Tibial nerve (tissue), 4 donors: ENCODE measurements around the gene TGFA. TPM values are rescaled to one million over a fixed set of nuclear protein-coding genes. Genes with fewer than 3 reads are reported as not detected.

Experiments used
- DNase-seq, 2 donors: peaks; one replicate each; pipeline ENCODE4 v3.0.0-alpha.2; 2019; ENCODE audit warnings: low spot score in 2 of 2
- H3K27ac ChIP-seq, 4 donors: fragments of 200-600 bp; sonication (generic) in 3 of 4; one replicate each; pipeline ENCODE4 v1.5.1; 2017 to 2019; ENCODE audit warnings: mild to moderate bottlenecking in 1 of 4
- H3K27me3 ChIP-seq, 2 donors: fragments of 200-600 bp; sonication (generic) in 1 of 2; one replicate each; pipeline versions ENCODE4 v1.5.1 to v1.6.0; 2017 to 2019
- H3K36me3 ChIP-seq, 3 donors: fragments of 200-600 bp; sonication (generic); one replicate each; pipeline ENCODE4 v1.5.1; 2018 to 2019
- H3K4me1 ChIP-seq, 4 donors: fragments of 200-600 bp; sonication (generic) in 3 of 4; one replicate each; pipeline ENCODE4 v1.5.1; 2017 to 2019
- H3K4me3 ChIP-seq, 4 donors: fragments of 200-600 bp; sonication (generic) in 3 of 4; one replicate each; pipeline ENCODE4 v1.5.1; 2017 to 2019; ENCODE audit warnings: mild to moderate bottlenecking in 1 of 4, moderate library complexity in 1 of 4
- H3K9me3 ChIP-seq, 4 donors: fragments of 200-600 bp; sonication (generic) in 3 of 4; one replicate each; pipeline ENCODE4 v1.5.1; 2017 to 2019
- EP300 ChIP-seq, 2 donors: sonication (generic); formaldehyde crosslinking; IDR thresholded peaks; one replicate each; pipeline ENCODE4 v1.6.1; 2017; ENCODE audit warnings: antibody characterized with exemption in 2 of 2, mild to moderate bottlenecking in 1 of 2
- POLR2A ChIP-seq, 2 donors: fragments of 450-650 bp; IDR thresholded peaks; one replicate each; pipeline ENCODE4 v1.6.1; 2017; ENCODE audit warnings: antibody characterized with exemption in 2 of 2, mild to moderate bottlenecking in 2 of 2, moderate library complexity in 2 of 2
- WGBS, 2 donors: methylation state at CpG; one replicate each; pipeline ENCODE4 v1.1.5; 2018; 5-methylcytosine and 5-hydroxymethylcytosine counted together
- total RNA-seq, 4 donors: library from RNA; depleted of rRNA; stranded (reverse); fragments of >200 nt; gene quantifications; one replicate each; pipeline ENCODE4 v1.1.0, GENCODE V29; 2016
- TF ChIP-seq, protein P1 (sequence below), 5 experiments: fragments of 200-600 bp in 3 of 5; fragments of 450-650 bp in 2 of 5; sonication (generic) in 3 of 5; IDR thresholded peaks; one replicate each; pipeline ENCODE4 v1.5.1; 2016 to 2019; ENCODE audit warnings: antibody characterized with exemption in 5 of 5, mild to moderate bottlenecking in 3 of 5, moderate library complexity in 2 of 5

Gene TGFA
- total RNA-seq, 4 donors from 2014 or later = 3.0 to 12.6 (median 9.6) TPM

DNA sequence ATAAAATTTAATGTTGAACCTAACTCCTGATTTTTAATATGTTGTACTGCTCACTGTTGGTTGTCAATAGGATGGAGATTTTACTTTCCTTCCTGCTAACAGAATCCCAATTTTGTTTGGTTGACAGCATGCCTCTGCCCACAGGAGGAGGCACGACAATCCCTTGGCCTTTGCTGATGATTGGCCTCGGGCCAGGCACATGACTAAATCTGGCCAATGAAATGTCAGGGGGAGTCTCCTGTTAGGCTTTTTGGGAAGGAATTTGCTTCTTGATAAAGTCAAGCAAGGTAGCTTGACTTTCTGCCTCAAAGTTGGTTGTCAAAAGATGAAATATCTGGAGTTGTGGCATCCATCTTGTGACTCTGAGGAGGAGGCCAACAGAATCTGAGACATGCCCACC, 6.8 kb upstream of the TGFA start:
- TF ChIP-seq EP300 (IDR thresholded peaks at IDR 0.05) = no peak
- no peak for TF ChIP-seq POLR2A (IDR thresholded peaks at IDR 0.05)
- TF ChIP-seq, protein P1, sequence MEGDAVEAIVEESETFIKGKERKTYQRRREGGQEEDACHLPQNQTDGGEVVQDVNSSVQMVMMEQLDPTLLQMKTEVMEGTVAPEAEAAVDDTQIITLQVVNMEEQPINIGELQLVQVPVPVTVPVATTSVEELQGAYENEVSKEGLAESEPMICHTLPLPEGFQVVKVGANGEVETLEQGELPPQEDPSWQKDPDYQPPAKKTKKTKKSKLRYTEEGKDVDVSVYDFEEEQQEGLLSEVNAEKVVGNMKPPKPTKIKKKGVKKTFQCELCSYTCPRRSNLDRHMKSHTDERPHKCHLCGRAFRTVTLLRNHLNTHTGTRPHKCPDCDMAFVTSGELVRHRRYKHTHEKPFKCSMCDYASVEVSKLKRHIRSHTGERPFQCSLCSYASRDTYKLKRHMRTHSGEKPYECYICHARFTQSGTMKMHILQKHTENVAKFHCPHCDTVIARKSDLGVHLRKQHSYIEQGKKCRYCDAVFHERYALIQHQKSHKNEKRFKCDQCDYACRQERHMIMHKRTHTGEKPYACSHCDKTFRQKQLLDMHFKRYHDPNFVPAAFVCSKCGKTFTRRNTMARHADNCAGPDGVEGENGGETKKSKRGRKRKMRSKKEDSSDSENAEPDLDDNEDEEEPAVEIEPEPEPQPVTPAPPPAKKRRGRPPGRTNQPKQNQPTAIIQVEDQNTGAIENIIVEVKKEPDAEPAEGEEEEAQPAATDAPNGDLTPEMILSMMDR (IDR thresholded peaks at IDR 0.05) = no peak
- no peak overlapping the region for H3K27ac ChIP-seq
- no peaks in the 10 kb centered on the region for H3K9me3 ChIP-seq
- H3K4me3 ChIP-seq = no peak overlapping the region
- H3K27me3 ChIP-seq = peaks cover 0 to 10% of the 10 kb centered on the region in 2 donors
- H3K36me3 ChIP-seq = no peaks in the 10 kb centered on the region
- WGBS, 2 donors = 62 to 86% methylated on average over 2 of the region's 2 CpGs
- DNase-seq = no peak
- peaks cover 0 to 6% (median 0%) of the 10 kb centered on the region in 4 donors for H3K4me1 ChIP-seq

DNA sequence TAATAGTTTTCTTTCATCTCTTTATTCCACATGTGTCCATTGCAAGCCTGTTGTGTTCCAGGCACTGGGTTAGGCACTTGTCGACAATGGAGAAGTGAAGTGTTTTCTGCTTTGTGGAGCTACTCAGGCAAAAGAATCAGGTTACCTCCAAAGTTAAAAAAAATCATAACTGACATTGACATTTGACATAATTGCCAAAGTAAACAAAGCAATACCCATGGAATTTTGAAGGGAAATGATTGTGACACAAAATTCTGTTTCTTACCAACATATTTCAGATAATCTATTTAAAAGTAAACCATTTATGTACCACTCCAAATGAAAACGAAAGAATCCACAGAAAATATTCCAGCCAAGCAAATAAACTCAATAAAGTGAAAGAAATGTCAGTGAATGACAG, 6.4 kb upstream of the TGFA start:
- DNase-seq = no peak
- H3K27me3 ChIP-seq = peaks cover 0 to 14% of the 10 kb centered on the region in 2 donors
- peaks cover 0 to 5% (median 0%) of the 10 kb centered on the region in 4 donors for H3K4me1 ChIP-seq
- H3K27ac ChIP-seq = no peak overlapping the region
- 83 to 89% methylated on average over 2 of the region's 2 CpGs for WGBS, 2 donors
- TF ChIP-seq EP300 (IDR thresholded peaks at IDR 0.05) (no peak), POLR2A (IDR thresholded peaks at IDR 0.05) (no peak)
- TF ChIP-seq, protein P1 (IDR thresholded peaks at IDR 0.05) = no peak
- no peak overlapping the region for H3K4me3 ChIP-seq
- H3K9me3 ChIP-seq = no peaks in the 10 kb centered on the region
- no peaks in the 10 kb centered on the region for H3K36me3 ChIP-seq

DNA sequence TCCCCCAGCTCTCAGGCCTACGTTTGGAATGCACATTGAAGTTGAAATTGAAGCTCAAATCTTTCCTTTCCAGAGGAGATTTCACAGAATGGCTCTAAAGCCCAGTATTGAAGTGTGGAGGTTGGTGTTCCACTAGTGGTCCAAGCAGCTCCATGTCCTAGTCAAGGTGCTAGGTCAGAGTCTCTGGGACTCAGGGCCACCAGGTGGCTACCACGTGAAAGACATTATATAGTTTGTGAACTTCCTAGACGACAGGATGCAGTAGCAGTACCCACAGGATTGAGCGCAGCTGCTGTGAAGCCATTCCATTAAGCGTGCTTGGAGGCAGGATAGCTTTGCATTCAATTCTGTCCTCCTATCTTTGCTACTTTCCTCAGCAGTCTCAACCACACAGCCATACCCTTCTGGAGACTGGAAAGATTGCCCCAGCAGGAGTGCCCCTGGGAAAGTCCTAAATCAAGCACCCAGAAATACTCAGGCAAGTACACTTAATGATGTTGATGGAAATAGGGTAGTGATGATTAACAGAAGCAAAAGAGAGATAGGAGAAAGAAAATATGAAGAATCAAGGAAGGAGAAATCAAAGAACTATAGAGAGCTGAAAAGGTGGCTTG, 4.7 kb upstream of the TGFA start:
- TF ChIP-seq, protein P1 (IDR thresholded peaks at IDR 0.05) = no peak
- no peak for TF ChIP-seq POLR2A (IDR thresholded peaks at IDR 0.05)
- no peak for TF ChIP-seq EP300 (IDR thresholded peaks at IDR 0.05)
- WGBS, 2 donors = 63 to 72% methylated on average over 5 of the region's 5 CpGs
- DNase-seq = no peak
- Histone ChIP-seq H3K36me3 (no peaks in the 10 kb centered on the region), H3K9me3 (no peaks in the 10 kb centered on the region), H3K27ac (no peak overlapping the region), H3K4me1 (peaks cover 0 to 12% (median 5%) of the 10 kb centered on the region in 4 donors), H3K27me3 (peaks cover 0 to 19% of the 10 kb centered on the region in 2 donors), H3K4me3 (no peak overlapping the region)

DNA sequence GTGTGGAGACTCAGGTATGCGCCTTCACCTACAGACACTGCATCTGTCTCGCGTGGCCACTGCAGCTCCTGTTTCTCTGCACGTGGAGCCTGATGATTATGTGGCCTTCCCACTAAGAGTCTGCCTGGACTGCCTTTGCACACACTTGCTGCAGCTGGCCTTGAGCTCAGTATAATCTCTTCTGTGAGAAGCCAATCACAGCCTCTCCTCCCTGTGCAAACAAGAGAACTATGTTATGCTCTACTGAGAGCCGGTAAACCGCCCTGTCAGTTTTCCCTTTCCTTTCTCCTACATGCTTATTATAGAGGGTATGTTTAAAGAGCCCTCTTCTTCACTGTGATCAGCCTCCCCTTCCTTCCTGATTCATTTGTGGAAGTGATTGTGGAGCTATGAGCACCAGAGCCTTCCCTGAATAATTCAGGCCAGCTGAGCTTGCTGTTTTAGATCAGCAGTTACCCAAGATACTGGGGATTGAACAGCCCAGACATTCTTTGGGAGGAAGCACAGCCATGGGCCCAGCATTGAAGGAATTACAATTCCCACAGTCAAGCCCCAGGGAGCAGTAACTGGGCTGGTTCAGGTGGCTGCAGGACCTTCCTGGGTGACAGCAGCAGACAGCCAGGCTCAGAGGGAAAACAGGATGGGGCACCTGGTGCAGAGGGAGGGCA, 3.7 kb upstream of the TGFA start:
- Histone ChIP-seq H3K4me3 (no peak overlapping the region), H3K9me3 (no peaks in the 10 kb centered on the region), H3K36me3 (no peaks in the 10 kb centered on the region), H3K27me3 (peaks cover 0 to 29% of the 10 kb centered on the region in 2 donors), H3K27ac (no peak overlapping the region), H3K4me1 (peaks cover 0 to 22% (median 6%) of the 10 kb centered on the region in 4 donors)
- TF ChIP-seq EP300 (IDR thresholded peaks at IDR 0.05) = no peak
- TF ChIP-seq POLR2A (IDR thresholded peaks at IDR 0.05) = no peak
- TF ChIP-seq, protein P1 (IDR thresholded peaks at IDR 0.05) = no peak
- WGBS, 2 donors = 55 to 61% methylated on average over 6 of the region's 6 CpGs
- DNase-seq = no peak

DNA sequence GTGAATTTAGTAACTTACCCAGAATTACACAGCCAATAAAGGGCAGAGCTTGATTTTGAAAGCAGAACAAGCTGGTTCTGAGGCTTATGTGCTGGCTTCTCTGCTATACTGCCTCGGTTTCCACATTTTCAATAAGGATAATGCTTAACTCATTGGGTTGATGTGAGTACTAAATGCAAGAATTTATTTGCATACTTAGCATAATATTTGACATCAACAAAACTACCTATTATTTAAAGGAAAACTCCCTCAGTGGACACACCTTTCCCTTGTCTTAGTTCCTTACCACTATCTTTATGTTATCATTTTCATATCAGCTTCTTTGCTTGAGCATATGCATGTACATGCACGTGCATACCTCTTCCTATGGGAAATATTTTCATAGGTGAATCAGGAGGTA, 3.0 kb upstream of the TGFA start:
- DNase-seq = no peak
- Histone ChIP-seq H3K27ac (no peak overlapping the region), H3K9me3 (no peaks in the 10 kb centered on the region), H3K36me3 (no peaks in the 10 kb centered on the region), H3K27me3 (peaks cover 0 to 31% of the 10 kb centered on the region in 2 donors), H3K4me3 (no peak overlapping the region), H3K4me1 (peaks cover 0 to 23% (median 6%) of the 10 kb centered on the region in 4 donors)
- WGBS, 2 donors = 84 to 86% methylated on average over 2 of the region's 2 CpGs
- TF ChIP-seq EP300 (IDR thresholded peaks at IDR 0.05) = no peak
- TF ChIP-seq POLR2A (IDR thresholded peaks at IDR 0.05) = no peak
- TF ChIP-seq, protein P1 (IDR thresholded peaks at IDR 0.05) = no peak
